ENCODE data around the gene SLC25A48. TPM values are rescaled to one million over a fixed set of nuclear protein-coding genes. Genes with fewer than 3 reads are reported as not detected.
A peak's percentile ranks its signal among the peaks of the same experiment; 100 is the strongest.

SLC25A48 gene
- total RNA-seq, 4 donors from 2014 or later = 1.7 to 5.7 (median 3.1) TPM

DNA sequence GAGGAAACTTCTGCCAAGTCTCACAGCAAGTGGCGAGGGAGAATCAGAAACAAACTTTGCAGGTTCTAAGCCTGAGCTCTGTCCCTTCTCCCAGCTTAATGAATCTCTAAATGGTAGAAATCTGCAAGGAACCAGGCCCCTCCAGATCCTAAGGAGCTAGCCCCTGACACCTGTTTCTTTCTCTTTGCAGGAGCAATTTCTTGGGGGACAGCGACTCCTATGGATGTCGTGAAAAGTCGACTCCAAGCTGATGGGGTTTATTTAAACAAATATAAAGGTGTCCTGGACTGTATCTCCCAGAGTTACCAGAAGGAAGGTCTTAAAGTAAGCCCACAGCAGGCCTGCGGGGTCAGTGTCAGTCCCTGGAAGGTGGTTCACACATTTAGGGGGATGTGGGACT, 39.4 kb downstream of the SLC25A48 start:
- 92% methylated on average over 5 of the region's 5 CpGs for WGBS
- Histone ChIP-seq H3K9me3 (no peaks in the 10 kb centered on the region), H3K4me1 (no peaks in the 10 kb centered on the region), H3K36me3 (no peaks in the 10 kb centered on the region), H3K4me3 (no peak overlapping the region), H3K27ac (no peak overlapping the region), H3K27me3 (no peaks in the 10 kb centered on the region)
- TF ChIP-seq EP300 (IDR thresholded peaks at IDR 0.05) (no peak), POLR2A (IDR thresholded peaks at IDR 0.05) (no peak), POLR2AphosphoS5 (IDR thresholded peaks at IDR 0.05) (no peak), CTCF (IDR thresholded peaks at IDR 0.05) (no peak)
- peak in 1 of 2 donors; percentile 38 for DNase-seq (ENCODE audit: low spot score in 2 of 2)

GRCh38 chr5:135874461-135874860, 40.0 kb downstream of the SLC25A48 start:
- DNase-seq (ENCODE audit: low spot score in 2 of 2) = peak in 1 of 2 donors; percentile 54
- no peaks in the 10 kb centered on the region for H3K9me3 ChIP-seq
- H3K27me3 ChIP-seq = no peaks in the 10 kb centered on the region
- no peaks in the 10 kb centered on the region for H3K36me3 ChIP-seq
- H3K27ac ChIP-seq = no peak overlapping the region
- no peaks in the 10 kb centered on the region for H3K4me1 ChIP-seq
- no peak for TF ChIP-seq POLR2AphosphoS5 (IDR thresholded peaks at IDR 0.05)
- no peak for TF ChIP-seq POLR2A (IDR thresholded peaks at IDR 0.05)
- no peak for TF ChIP-seq CTCF (IDR thresholded peaks at IDR 0.05)
- no peak for TF ChIP-seq EP300 (IDR thresholded peaks at IDR 0.05)
- H3K4me3 ChIP-seq = no peak overlapping the region
- 86% methylated on average over 3 of the region's 3 CpGs for WGBS

DNA sequence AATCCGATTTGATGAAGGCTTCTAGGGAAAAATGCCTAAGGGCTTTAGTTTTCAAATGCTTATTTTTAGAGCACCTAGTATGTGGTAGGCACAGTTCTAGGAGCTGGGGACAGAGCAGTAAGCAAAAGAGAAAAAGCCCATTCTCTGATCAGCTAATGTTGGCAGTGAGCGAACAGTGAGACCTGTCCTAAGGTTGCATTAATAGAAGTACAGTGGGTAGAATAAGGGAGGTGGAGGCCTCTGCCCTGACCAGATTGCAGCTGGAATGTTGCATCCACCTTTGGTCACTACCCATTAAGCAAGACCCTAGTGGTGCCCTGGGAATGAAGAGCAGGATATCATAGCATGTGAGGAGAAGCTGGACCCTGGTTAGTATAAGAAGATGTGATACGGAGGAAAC, 41.1 kb downstream of the SLC25A48 start:
- DNase-seq (ENCODE audit: low spot score in 2 of 2) = peak in 1 of 2 donors; percentile 29
- Histone ChIP-seq H3K4me3 (no peak overlapping the region), H3K27me3 (no peaks in the 10 kb centered on the region), H3K4me1 (no peaks in the 10 kb centered on the region), H3K36me3 (no peaks in the 10 kb centered on the region), H3K9me3 (no peaks in the 10 kb centered on the region), H3K27ac (no peak overlapping the region)
- TF ChIP-seq POLR2A (IDR thresholded peaks at IDR 0.05) (no peak), POLR2AphosphoS5 (IDR thresholded peaks at IDR 0.05) (no peak), CTCF (IDR thresholded peaks at IDR 0.05) (no peak), EP300 (IDR thresholded peaks at IDR 0.05) (no peak)
- WGBS = 82% methylated on average over 3 of the region's 3 CpGs

GRCh38 chr5:135876146-135876545, 41.7 kb downstream of the SLC25A48 start:
- 81% methylated on average over 5 of the region's 5 CpGs for WGBS
- Histone ChIP-seq H3K4me3 (no peak overlapping the region), H3K9me3 (no peaks in the 10 kb centered on the region)

DNA sequence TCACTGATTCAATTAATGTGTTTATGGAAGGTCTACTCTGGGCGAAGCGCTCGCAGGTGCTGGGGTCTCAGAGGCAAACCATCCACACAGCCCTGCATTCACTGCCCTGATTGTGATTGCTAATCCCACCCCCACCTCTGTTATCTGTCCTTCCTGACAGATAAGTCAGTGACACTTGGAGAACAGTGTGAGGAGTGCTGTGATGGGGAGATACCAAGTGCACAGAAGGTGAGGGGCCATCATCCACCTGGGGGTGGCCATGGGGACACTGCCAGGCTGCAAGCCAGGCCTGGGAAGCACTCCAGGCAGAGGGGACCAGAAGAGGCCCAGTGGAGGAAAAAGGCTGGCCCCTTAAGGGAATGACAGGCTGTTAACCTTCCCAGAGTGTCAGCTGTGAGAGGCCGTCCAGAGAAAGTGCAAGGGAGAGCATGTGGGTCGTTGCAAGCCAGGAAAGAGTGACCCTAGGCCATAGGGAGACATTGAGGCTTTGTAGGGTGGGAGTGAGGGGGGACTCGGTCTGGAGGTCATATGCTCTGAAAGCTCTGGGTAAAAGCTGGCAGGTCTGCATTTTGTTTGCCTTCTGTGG, 43.2 kb downstream of the SLC25A48 start:
- 89% methylated on average over 6 of the region's 6 CpGs for WGBS
- H3K9me3 ChIP-seq = no peaks in the 10 kb centered on the region
- H3K27me3 ChIP-seq = no peaks in the 10 kb centered on the region
- no peaks in the 10 kb centered on the region for H3K4me1 ChIP-seq
- H3K4me3 ChIP-seq = no peak overlapping the region
- DNase-seq (ENCODE audit: low spot score in 2 of 2) = peak in 1 of 2 donors; percentile 40
- no peak overlapping the region for H3K27ac ChIP-seq
- no peaks in the 10 kb centered on the region for H3K36me3 ChIP-seq
- TF ChIP-seq CTCF (IDR thresholded peaks at IDR 0.05) (no peak), POLR2AphosphoS5 (IDR thresholded peaks at IDR 0.05) (no peak), POLR2A (IDR thresholded peaks at IDR 0.05) (no peak), EP300 (IDR thresholded peaks at IDR 0.05) (no peak)

More at GRCh38 chr5:135876146-135876545, 41.7 kb downstream of the SLC25A48 start:
- no peak for TF ChIP-seq CTCF (IDR thresholded peaks at IDR 0.05)
- Histone ChIP-seq H3K27me3 (no peaks in the 10 kb centered on the region), H3K4me1 (no peaks in the 10 kb centered on the region), H3K36me3 (no peaks in the 10 kb centered on the region), H3K27ac (no peak overlapping the region)
- no peak for DNase-seq (ENCODE audit: low spot score in 2 of 2)
